GM18909 (cell line): ENCODE measurements around the gene RECQL5.
A peak's percentile ranks its signal among the peaks of the same experiment; 100 is the strongest.

ENCODE experiments used
- ATAC-seq: cut with Tn5 transposase; IDR thresholded peaks from one replicate; pipeline ENCODE4 v1.9.1; 2021; ENCODE audit warnings: mild to moderate bottlenecking; ENCODE audit not compliant: unreplicated experiment, poor library complexity

RECQL5 gene

GRCh38 chr17:75636381-75637142 lies 30.4 kb downstream of the RECQL5 start:
- ATAC-seq = no peak

GRCh38 chr17:75635610-75636202 lies 31.2 kb downstream of the RECQL5 start:
- ATAC-seq = no peak

DNA sequence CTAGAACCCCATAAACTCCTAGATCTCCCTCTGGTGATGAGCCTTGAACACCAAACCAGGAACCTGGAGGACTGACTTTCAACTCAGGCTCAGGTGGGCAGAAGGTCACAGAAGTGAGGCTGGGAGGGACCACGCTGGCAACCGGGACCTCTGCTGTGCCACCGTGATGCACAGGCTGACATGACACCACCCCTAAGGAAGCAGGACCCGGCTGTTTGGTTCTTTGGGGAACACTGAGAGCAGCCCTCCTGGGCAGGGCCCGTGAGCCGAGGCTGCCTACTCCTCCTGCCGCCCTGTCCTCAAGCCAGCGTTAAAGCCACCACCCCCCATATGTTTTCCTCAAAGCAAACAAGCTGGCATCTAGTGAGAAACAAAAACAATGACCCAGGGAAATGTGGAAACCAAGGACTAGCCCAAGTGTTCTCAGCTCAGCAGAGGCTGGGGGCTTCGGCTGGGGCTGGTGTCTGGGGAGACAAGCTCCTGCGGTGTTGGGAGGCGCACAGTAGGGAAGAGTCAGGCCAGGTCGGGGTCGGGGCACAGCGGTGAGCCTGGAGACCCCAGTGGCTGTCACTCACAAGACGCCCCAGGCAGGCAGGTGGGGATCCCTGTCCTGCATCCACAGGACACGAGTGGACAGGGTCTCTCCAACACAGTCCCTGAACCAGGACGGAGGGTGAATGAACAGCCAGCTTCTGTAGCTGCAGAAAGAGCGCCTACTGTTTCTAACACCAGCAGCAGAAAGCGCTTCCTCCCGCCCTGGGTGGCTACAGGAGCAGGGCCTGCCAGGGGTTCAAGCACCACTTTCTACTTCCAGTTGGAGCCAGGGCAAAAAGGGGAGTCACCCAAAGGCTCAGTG lies 32.0 kb downstream of the RECQL5 start:
- no peak for ATAC-seq

DNA sequence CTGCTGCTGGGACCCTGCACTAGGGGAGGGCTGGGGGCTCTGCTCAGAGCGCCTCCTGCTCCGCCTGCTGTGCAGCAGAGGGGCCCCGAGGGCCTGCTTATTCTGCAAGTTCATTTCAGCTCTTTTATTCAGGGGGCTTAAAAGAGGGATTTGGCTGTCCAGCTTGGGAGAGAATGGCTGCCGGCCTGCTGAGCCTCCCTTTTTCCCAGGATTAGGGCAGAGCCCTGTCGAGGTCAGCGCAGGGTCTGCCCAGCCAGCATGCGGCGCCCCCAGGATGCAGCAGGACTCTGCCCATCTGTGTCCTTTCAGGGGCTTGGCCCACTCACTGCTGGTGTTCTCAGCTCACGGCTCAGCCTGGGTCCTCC lies 32.6 kb downstream of the RECQL5 start:
- no peak for ATAC-seq

- no peak for ATAC-seq
Observed at GRCh38 chr17:75633486-75634375, 33.2 kb downstream of the RECQL5 start.

DNA sequence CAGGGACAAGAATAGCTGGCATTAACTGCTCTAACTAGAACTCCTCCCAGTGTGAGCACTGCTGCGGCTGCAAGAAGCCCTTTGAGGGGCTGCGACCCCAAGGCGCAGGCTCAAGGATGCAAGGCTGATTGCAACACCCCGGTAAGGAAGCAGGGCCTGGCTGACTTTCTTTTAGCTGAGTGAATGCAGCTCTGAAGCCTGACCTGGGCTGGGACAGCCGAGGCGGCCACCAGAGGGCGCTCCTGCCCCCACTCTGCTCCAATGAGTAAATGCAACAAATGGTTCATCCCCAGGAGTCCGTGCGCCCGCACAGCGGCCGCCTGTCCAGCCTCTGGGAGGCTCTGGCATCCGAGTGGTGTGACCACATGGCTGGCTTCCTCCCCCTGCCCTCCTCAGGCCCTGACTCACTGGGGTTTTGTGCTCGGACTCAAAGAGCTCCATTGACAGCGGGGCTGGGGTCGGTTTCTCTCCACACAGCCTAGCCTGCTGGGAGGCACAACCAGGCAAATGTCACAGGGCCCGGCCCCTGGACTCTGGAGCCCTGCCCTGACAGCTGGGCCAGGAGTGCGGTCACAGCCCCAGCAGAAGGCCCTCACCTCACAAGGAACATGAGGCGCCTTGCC lies 34.0 kb downstream of the RECQL5 start, which contains the start of gene SMIM5:
SMIM5 (plus strand) TSS at position 572 of the 623 bp plus-strand sequence. CDS start 6,768 bp downstream, outside the sequence.
- ATAC-seq = peak; percentile 58

- ATAC-seq = no peak
Observed at GRCh38 chr17:75632428-75632827, 34.5 kb downstream of the RECQL5 start.

DNA sequence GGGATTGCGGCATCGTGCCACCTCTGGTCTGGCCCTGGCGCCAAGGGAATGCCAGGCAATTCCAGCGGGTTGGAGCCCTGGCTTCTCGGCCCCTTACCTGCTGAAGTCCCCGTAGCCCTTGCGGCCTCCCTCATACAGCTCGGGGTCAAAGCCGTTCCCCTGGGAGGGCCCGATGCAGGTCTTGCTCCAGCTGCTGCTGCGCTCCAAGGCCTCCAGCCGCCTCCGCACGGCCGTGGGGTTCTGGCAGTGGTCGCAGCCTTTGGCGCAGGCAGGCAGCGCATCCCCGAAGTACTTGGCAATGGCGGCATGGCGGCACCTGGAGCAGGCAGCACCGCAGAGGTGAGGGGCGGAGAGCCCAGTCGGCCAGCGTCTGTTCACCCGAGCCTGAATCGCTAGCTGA lies 35.6 kb downstream of the RECQL5 start:
- no peak for ATAC-seq

GRCh38 chr17:75630071-75630917 lies 36.7 kb downstream of the RECQL5 start:
- ATAC-seq = no peak

DNA sequence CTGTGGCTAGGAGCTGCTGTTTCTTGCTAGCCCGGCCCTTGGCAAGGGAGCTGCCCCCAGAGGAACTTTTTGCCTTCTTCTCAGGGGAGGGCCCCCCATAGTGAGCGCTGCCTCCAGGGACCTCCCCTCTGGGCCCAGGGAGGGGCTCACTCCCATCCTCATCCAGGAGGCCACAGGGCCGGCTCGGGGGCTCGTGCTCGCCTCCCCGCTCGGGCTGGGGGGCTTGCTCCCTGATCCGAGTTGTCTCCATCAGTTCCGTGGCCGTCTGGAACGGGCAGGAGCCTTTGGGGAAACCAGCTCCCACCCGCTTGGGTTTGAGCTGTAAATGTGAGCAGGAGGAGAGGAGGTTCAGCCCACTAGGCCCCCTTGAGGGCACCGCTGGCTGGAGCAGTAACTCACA lies 37.8 kb downstream of the RECQL5 start:
- ATAC-seq = no peak

DNA sequence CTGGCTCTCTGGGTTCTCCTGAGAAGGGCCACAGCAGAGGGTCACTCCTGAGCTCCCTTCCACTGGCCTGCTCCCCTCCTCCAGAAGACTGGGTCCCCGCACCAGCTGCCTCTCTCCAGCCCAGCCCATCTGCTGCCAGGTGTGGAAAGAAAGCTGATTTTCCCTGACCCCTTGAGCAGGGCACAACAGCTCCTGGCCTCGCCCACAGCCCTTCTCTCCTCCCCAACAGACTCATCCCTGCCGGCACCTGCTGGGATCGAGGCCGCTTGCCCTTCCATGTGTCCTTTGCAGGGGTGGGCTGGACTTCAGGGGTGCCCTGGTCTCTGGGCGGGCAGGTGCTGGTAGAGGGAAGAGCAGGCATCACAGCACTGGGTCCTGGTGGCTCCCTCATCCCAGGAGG lies 38.5 kb downstream of the RECQL5 start:
- no peak for ATAC-seq

DNA sequence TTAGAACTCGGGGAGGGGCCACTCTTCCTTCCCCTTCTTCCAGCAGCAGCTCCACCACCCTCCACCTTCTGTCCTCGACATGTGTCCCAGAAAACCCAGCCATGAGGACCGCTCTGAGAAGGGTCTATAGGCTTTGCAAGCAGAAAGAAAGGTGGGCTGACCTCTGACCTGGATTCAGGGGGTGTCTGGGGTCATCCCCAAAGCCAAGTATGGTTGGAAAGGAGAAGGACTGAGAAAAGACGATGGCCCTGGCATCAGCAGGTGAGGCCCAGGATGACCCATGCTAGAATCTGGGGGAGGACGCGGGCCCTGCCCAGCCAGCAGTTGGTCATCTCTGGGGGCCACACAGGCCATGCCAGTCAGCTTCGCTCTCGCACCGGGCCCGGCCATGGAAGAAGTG lies 39.9 kb downstream of the RECQL5 start:
- ATAC-seq = no peak

DNA sequence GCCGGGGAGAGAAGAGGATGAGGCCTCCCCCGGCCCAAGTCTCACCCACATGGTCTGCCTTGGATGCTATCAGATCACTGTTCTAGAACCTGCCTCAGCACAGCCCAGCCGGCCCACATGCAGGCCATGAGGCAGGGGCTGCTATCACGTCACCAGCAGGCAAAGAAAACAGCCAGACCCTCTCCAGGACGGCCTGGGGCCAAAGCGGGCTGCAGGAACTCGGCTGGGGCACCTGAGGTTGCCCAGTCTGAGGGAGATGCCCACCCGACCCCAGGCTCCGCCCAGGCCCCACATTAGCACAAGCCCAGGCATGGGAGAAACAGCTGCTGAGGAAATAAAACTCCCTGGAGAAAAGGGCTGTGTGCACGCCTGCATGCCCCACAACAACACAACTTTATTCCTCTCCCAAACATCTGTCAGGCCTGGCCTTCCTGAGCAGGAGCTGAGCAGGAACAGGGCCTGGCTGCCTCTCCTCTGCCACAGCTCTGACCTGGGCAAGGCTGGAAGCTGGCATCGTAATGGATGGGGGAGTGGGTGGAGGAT lies 40.4 kb downstream of the RECQL5 start:
- no peak for ATAC-seq

- no peak for ATAC-seq
Observed at GRCh38 chr17:75625813-75626486, 41.0 kb downstream of the RECQL5 start.

DNA sequence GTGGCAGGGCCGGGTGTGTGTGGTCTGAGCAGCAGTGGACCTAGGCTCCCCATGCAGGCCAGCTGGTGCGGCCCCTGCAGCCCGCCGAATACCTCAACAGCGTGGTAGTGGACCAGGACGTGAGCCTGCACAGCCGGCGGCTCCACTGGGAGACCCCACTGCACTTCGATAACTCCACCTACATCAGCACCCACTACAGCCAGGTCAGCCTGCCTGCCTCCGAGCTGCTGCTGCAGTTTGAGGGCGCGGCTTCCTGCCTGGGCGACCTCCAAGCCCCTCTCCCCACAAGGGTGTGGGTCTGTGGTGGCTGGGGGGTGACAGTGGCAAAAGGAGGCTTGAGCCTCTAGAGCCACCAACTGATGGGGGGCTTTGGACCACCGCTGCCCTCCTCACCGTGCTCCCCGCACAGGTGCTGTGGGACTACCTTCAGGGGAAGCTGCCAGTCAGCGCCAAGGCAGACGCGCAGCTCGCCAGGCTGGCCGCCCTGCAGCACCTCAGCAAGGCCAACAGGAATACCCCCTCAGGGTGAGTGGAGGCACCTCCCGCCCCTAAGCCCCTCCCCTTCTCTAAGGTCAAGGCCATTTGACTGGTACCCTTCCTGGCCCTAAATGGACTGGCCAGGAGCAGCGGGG lies 42.1 kb downstream of the RECQL5 start:
- ATAC-seq = no peak

DNA sequence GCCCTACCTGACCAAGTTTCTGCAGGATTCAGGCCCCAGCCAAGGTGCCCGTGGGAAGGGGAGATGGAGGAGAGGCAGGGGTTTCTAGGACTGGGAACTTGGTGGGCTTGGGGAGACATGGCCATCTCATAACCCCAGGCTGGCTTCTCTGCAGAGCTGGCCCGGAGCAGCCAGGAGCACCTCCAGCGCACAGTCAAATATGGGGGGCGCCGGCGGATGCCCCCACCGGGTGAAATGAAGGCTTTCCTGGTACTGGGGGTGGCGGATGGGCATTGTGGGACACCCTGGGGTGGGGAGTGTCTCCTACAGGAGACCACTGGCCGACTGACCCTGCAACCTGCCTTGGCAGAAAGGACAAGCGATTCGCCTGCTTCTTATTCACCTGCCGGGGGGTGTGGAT lies 42.9 kb downstream of the RECQL5 start:
- no peak for ATAC-seq

GRCh38 chr17:75623386-75623785 lies 43.6 kb downstream of the RECQL5 start:
- no peak for ATAC-seq
